Smooth muscle cell (in vitro differentiated cells): ENCODE results near the gene MRPL17. TPM values are rescaled to one million over a fixed set of nuclear protein-coding genes. Genes with fewer than 3 reads are reported as not detected.

ENCODE experiments used
- DNase-seq: peaks from one replicate; lab custom pipeline; 2025; ENCODE audit not compliant: unreplicated experiment; lab: John Stamatoyannopoulos, UW
- H2AFZ ChIP-seq: fragments of 200-600 bp; sonication (generic); 2 replicates; pipeline ENCODE4 v1.6.0; 2016; ENCODE audit warnings: antibody characterized with exemption, low read depth, mild to moderate bottlenecking
- H3F3A ChIP-seq: fragments of 200-600 bp; sonication (generic); 2 replicates; pipeline ENCODE4 v1.6.0; 2017; ENCODE audit warnings: antibody characterized with exemption, low read depth
- H3K27ac ChIP-seq: fragments of 200-600 bp; sonication (generic); 2 replicates; pipeline ENCODE4 v1.5.1; 2016; ENCODE audit warnings: low read depth, mild to moderate bottlenecking
- H3K27me3 ChIP-seq: fragments of 200-600 bp; sonication (generic); 2 replicates; pipeline ENCODE4 v1.6.1; 2016; ENCODE audit warnings: low read depth, mild to moderate bottlenecking
- H3K36me3 ChIP-seq: fragments of 200-600 bp; sonication (generic); 2 replicates; pipeline ENCODE4 v1.5.1; 2016; ENCODE audit warnings: low read depth
- H3K4me1 ChIP-seq: fragments of 200-600 bp; sonication (generic); 2 replicates; pipeline ENCODE4 v1.5.1; 2016; ENCODE audit warnings: low read depth
- H3K4me2 ChIP-seq: fragments of 200-600 bp; sonication (generic); 2 replicates; pipeline ENCODE4 v1.6.0; 2016; ENCODE audit warnings: mild to moderate bottlenecking
- H3K4me3 ChIP-seq: fragments of 200-600 bp; sonication (generic); 2 replicates; pipeline ENCODE4 v1.5.1; 2016; ENCODE audit warnings: mild to moderate bottlenecking
- H3K79me2 ChIP-seq: fragments of 200-600 bp; sonication (generic); 2 replicates; pipeline ENCODE4 v1.6.0; 2016; ENCODE audit warnings: low read depth, mild to moderate bottlenecking
- H3K9ac ChIP-seq: fragments of 200-600 bp; sonication (generic); 2 replicates; pipeline ENCODE4 v1.6.0; 2016; ENCODE audit warnings: low read depth
- H3K9me3 ChIP-seq: fragments of 200-600 bp; sonication (generic); replicated peaks from 2 replicates; pipeline ENCODE4 v1.5.1; 2016; ENCODE audit warnings: low read depth
- H4K20me1 ChIP-seq: fragments of 200-600 bp; sonication (generic); 2 replicates; pipeline ENCODE4 v1.6.0; 2016; ENCODE audit warnings: low read depth
- CTCF ChIP-seq: fragments of 200-600 bp; sonication (generic); IDR thresholded peaks from 2 replicates; pipeline ENCODE4 v1.5.1; 2017; ENCODE audit warnings: borderline replicate concordance, mild to moderate bottlenecking, antibody characterized with exemption; ENCODE audit not compliant: insufficient read depth, poor library complexity, severe bottlenecking
- WGBS: methylation state at CpG from one replicate; pipeline ENCODE4 v1.1.7; 2016; ENCODE audit warnings: low lambda C conversion rate; 5-methylcytosine and 5-hydroxymethylcytosine counted together
- polyA plus RNA-seq: library from polyadenylated mRNA; unstranded; fragments of >200 nt; fragmentation: Nextera tagmentation; extraction: Ambion mirVana; gene quantifications from 2 replicates; pipeline ENCODE4 v1.2.1, GENCODE V29; 2016
- total RNA-seq: library from RNA; depleted of rRNA; stranded (reverse); fragments of >200 nt; gene quantifications from 2 replicates; pipeline ENCODE4 v1.2.3, GENCODE V29; 2014

Gene MRPL17
- total and polyA plus RNA-seq, 2 experiments from 2014 or later: 77.4 to 132 TPM

DNA sequence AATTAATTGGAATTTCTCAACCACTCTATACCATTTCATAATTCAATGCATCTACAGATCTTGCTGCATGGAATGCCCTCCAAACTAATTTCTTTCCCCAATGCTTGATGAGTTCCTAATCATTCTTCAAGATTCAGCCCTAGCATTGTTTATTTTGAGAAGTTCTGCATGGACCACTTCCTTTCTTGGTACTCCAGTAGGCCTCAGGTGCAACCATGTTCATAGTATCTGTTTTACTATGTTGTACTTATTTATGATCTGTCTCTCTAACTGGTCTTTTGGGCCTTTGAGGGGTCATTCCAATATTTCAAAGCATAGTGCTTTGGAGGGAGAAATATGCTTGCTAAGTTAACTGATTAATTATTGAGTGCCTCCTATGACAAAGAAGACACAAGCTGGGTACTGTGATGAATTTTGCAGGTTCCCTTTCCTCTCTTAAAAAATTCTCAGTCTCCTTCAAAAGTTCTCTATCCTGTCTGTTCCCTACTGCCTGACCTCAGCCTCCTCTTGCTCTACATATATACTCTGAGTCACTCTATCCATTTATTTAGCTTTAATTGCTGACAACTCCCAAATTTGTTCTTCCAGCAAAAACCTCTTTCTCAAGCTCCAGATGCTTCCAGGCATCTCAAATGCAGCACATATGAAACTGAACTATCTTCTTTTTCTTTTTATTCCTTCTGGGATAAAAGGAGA is 9.5 kb downstream of the MRPL17 start:
- H4K20me1 ChIP-seq: no peaks in the 10 kb centered on the region
- no peaks in the 10 kb centered on the region for H3K4me1 ChIP-seq
- H3K9ac ChIP-seq: no peak overlapping the region
- H2AFZ ChIP-seq: no peak overlapping the region
- H3K27ac ChIP-seq: no peak overlapping the region
- H3K27me3 ChIP-seq: no peaks in the 10 kb centered on the region
- H3K79me2 ChIP-seq: no peaks in the 10 kb centered on the region
- DNase-seq: no peak
- H3K9me3 ChIP-seq: no peaks in the 10 kb centered on the region
- H3K36me3 ChIP-seq: no peaks in the 10 kb centered on the region
- no peaks in the 10 kb centered on the region for H3F3A ChIP-seq
- no peak overlapping the region for H3K4me3 ChIP-seq
- TF ChIP-seq CTCF: no peak
- no peak overlapping the region for H3K4me2 ChIP-seq

DNA sequence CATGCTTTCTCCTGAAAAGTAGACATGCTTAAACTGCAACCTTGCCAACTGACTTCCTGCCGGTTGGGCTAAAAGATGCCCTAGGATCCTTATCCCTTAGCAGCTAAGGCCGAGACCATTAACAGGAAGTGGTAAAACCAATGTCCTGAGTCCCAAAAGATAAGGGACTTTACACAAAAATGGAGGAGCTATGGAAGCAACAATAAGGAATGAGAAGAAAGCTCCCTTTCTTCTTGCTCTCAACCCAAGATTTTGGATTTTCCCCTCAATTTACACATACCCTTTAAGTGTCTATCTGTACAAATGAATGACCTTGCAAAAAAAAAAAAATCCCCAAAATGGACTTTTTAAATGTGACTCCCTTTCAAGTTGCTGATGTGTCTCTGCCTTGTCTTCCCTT is 11.1 kb downstream of the MRPL17 start:
- Histone ChIP-seq H3K9me3 (no peaks in the 10 kb centered on the region), H3K4me1 (no peaks in the 10 kb centered on the region), H3K27ac (no peak overlapping the region), H4K20me1 (no peaks in the 10 kb centered on the region), H3K9ac (no peak overlapping the region), H3K27me3 (no peaks in the 10 kb centered on the region), H2AFZ (no peak overlapping the region), H3K4me3 (no peak overlapping the region), H3K36me3 (no peaks in the 10 kb centered on the region), H3K4me2 (no peak overlapping the region), H3K79me2 (no peaks in the 10 kb centered on the region), H3F3A (no peaks in the 10 kb centered on the region)
- WGBS: 60% methylated on average over 2 of the region's 2 CpGs
- no peak for TF ChIP-seq CTCF
- DNase-seq: no peak

- Histone ChIP-seq H3K9ac (no peak overlapping the region), H3K79me2 (no peaks in the 10 kb centered on the region), H2AFZ (no peak overlapping the region), H3K4me1 (no peaks in the 10 kb centered on the region), H3K27ac (no peak overlapping the region), H4K20me1 (no peaks in the 10 kb centered on the region), H3K36me3 (no peaks in the 10 kb centered on the region), H3K4me3 (no peak overlapping the region), H3F3A (no peaks in the 10 kb centered on the region), H3K27me3 (no peaks in the 10 kb centered on the region), H3K9me3 (no peaks in the 10 kb centered on the region), H3K4me2 (no peak overlapping the region)
- no peak for DNase-seq
- 74% methylated on average over 6 of the region's 6 CpGs for WGBS
- TF ChIP-seq CTCF: no peak
These were observed 12.8 kb downstream of the MRPL17 start for GRCh38 chr11:6670202-6670830.
